ENCODE results near the gene RCSD1. TPM values are rescaled to one million over a fixed set of nuclear protein-coding genes. Genes with fewer than 3 reads are reported as not detected.

The RCSD1 gene
- total RNA-seq, 1 donor from 2014 or later: 0.98 TPM

GRCh38 chr1:167601442-167602383 is 28.3 kb upstream of the RCSD1 start:
- H3K4me3 Mint-ChIP-seq (ENCODE audit: unreplicated experiment): no peak overlapping the region
- Histone ChIP-seq H3K4me2 (ENCODE audit: low read length) (no peak overlapping the region), H3K27me3 (ENCODE audit: insufficient read depth, low read length) (no peaks in the 10 kb centered on the region), H4K20me1 (ENCODE audit: insufficient read depth, low read length) (no peaks in the 10 kb centered on the region), H3K9me3 (ENCODE audit: insufficient read depth, low read depth, low read length) (no peaks in the 10 kb centered on the region), H3K4me1 (ENCODE audit: insufficient read depth, low read length) (no peaks in the 10 kb centered on the region), H3K9ac (ENCODE audit: low read length) (no peak overlapping the region), H2AFZ (ENCODE audit: low read depth, low read length) (no peak overlapping the region), H3K27ac (ENCODE audit: low read depth, low read length) (no peak overlapping the region), H3K4me3 (ENCODE audit: insufficient read depth, low read depth, low read length) (no peak overlapping the region), H3K36me3 (ENCODE audit: insufficient read depth, low read length) (no peaks in the 10 kb centered on the region), H3K79me2 (ENCODE audit: insufficient read depth, low read length) (no peaks in the 10 kb centered on the region)
- H3K9me3 Mint-ChIP-seq (ENCODE audit: unreplicated experiment): peaks cover 7% of the 10 kb centered on the region
- peaks cover 8% of the 10 kb centered on the region for H3K4me1 Mint-ChIP-seq (ENCODE audit: low read depth, unreplicated experiment)
- H3K36me3 Mint-ChIP-seq (ENCODE audit: low read depth, unreplicated experiment): no peaks in the 10 kb centered on the region
- H3K27me3 Mint-ChIP-seq (ENCODE audit: low read depth, unreplicated experiment): peaks cover 8% of the 10 kb centered on the region
- peak; percentile 12 for DNase-seq (ENCODE audit: low read depth)
- TF ChIP-seq CTCF (IDR thresholded peaks at IDR 0.05; ENCODE audit: insufficient read depth, low read depth, low read length): no peak
- no peak for TF ChIP-seq EZH2 (IDR thresholded peaks at IDR 0.05; ENCODE audit: insufficient read depth, low read length)
- no peak overlapping the region for H3K27ac Mint-ChIP-seq (ENCODE audit: unreplicated experiment)
- FAIRE-seq: no peak

- Histone ChIP-seq H3K9me3 (ENCODE audit: insufficient read depth, low read depth, low read length) (no peaks in the 10 kb centered on the region), H3K4me1 (ENCODE audit: insufficient read depth, low read length) (no peaks in the 10 kb centered on the region), H3K27ac (ENCODE audit: low read depth, low read length) (no peak overlapping the region), H3K79me2 (ENCODE audit: insufficient read depth, low read length) (no peaks in the 10 kb centered on the region), H2AFZ (ENCODE audit: low read depth, low read length) (no peak overlapping the region), H3K4me3 (ENCODE audit: insufficient read depth, low read depth, low read length) (no peak overlapping the region), H3K4me2 (ENCODE audit: low read length) (no peak overlapping the region), H3K27me3 (ENCODE audit: insufficient read depth, low read length) (no peaks in the 10 kb centered on the region), H4K20me1 (ENCODE audit: insufficient read depth, low read length) (no peaks in the 10 kb centered on the region), H3K36me3 (ENCODE audit: insufficient read depth, low read length) (no peaks in the 10 kb centered on the region), H3K9ac (ENCODE audit: low read length) (no peak overlapping the region)
- Mint-ChIP-seq H3K27ac (ENCODE audit: unreplicated experiment) (no peak overlapping the region), H3K27me3 (ENCODE audit: low read depth, unreplicated experiment) (peaks cover 5% of the 10 kb centered on the region), H3K4me3 (ENCODE audit: unreplicated experiment) (no peak overlapping the region), H3K36me3 (ENCODE audit: low read depth, unreplicated experiment) (no peaks in the 10 kb centered on the region), H3K4me1 (ENCODE audit: low read depth, unreplicated experiment) (peaks cover 8% of the 10 kb centered on the region), H3K9me3 (ENCODE audit: unreplicated experiment) (peaks cover 9% of the 10 kb centered on the region)
- DNase-seq (ENCODE audit: low read depth) (no peak), FAIRE-seq (no peak)
- TF ChIP-seq EZH2 (IDR thresholded peaks at IDR 0.05; ENCODE audit: insufficient read depth, low read length) (no peak), CTCF (IDR thresholded peaks at IDR 0.05; ENCODE audit: insufficient read depth, low read depth, low read length) (no peak)
Measured at GRCh38 chr1:167602840-167603239, 27.2 kb upstream of the RCSD1 start.

- no peak for FAIRE-seq
- no peak overlapping the region for H3K27ac Mint-ChIP-seq (ENCODE audit: unreplicated experiment)
- H4K20me1 ChIP-seq (ENCODE audit: insufficient read depth, low read length): no peaks in the 10 kb centered on the region
- peaks cover 9% of the 10 kb centered on the region for H3K27me3 Mint-ChIP-seq (ENCODE audit: low read depth, unreplicated experiment)
- TF ChIP-seq CTCF (IDR thresholded peaks at IDR 0.05; ENCODE audit: insufficient read depth, low read depth, low read length) (no peak), EZH2 (IDR thresholded peaks at IDR 0.05; ENCODE audit: insufficient read depth, low read length) (no peak)
- no peak for DNase-seq (ENCODE audit: low read depth)
- H3K79me2 ChIP-seq (ENCODE audit: insufficient read depth, low read length): no peaks in the 10 kb centered on the region
- H3K4me3 ChIP-seq (ENCODE audit: insufficient read depth, low read depth, low read length): no peak overlapping the region
- H3K36me3 Mint-ChIP-seq (ENCODE audit: low read depth, unreplicated experiment): no peaks in the 10 kb centered on the region
- no peak overlapping the region for H3K27ac ChIP-seq (ENCODE audit: low read depth, low read length)
- H3K9me3 ChIP-seq (ENCODE audit: insufficient read depth, low read depth, low read length): no peaks in the 10 kb centered on the region
- H3K4me1 ChIP-seq (ENCODE audit: insufficient read depth, low read length): no peaks in the 10 kb centered on the region
- peaks cover 10% of the 10 kb centered on the region for H3K9me3 Mint-ChIP-seq (ENCODE audit: unreplicated experiment)
- H3K4me2 ChIP-seq (ENCODE audit: low read length): no peak overlapping the region
- no peak overlapping the region for H2AFZ ChIP-seq (ENCODE audit: low read depth, low read length)
- peaks cover under 1% of the 10 kb centered on the region for H3K27me3 ChIP-seq (ENCODE audit: insufficient read depth, low read length)
- peaks cover 3% of the 10 kb centered on the region for H3K4me1 Mint-ChIP-seq (ENCODE audit: low read depth, unreplicated experiment)
- H3K9ac ChIP-seq (ENCODE audit: low read length): no peak overlapping the region
- H3K36me3 ChIP-seq (ENCODE audit: insufficient read depth, low read length): no peaks in the 10 kb centered on the region
- no peak overlapping the region for H3K4me3 Mint-ChIP-seq (ENCODE audit: unreplicated experiment)
Measured at GRCh38 chr1:167605576-167605975, 24.5 kb upstream of the RCSD1 start.

All from astrocyte (in vitro differentiated cells and primary cell).